GM18502 (cell line): ENCODE results near the gene CASK.

Source experiments
- ATAC-seq: cut with Tn5 transposase; IDR thresholded peaks from one replicate; pipeline ENCODE4 v1.9.1; 2021; ENCODE audit warnings: mild to moderate bottlenecking; ENCODE audit not compliant: unreplicated experiment, poor library complexity

CASK gene

GRCh38 chrX:41837270-41837944 is 85.9 kb downstream of the CASK start:
- no peak for ATAC-seq

- no peak for ATAC-seq
These were observed 94.5 kb downstream of the CASK start for GRCh38 chrX:41828826-41829225.

- ATAC-seq = no peak
These were observed 95.5 kb downstream of the CASK start for GRCh38 chrX:41827886-41828285.

- no peak for ATAC-seq
These were observed 97.6 kb downstream of the CASK start for GRCh38 chrX:41825796-41826195.

GRCh38 chrX:41824551-41824950 is 98.8 kb downstream of the CASK start:
- no peak for ATAC-seq

- ATAC-seq = no peak
These were observed 100.0 kb downstream of the CASK start for GRCh38 chrX:41823402-41823801.

- ATAC-seq = no peak
These were observed 100.5 kb downstream of the CASK start for GRCh38 chrX:41822892-41823291.

- ATAC-seq = no peak
These were observed 115.3 kb downstream of the CASK start for GRCh38 chrX:41808047-41808446.

- no peak for ATAC-seq
These were observed 120.4 kb downstream of the CASK start for GRCh38 chrX:41802958-41803357.

- ATAC-seq = no peak
These were observed 123.7 kb downstream of the CASK start for GRCh38 chrX:41799661-41800060.

- ATAC-seq = peak; percentile 44
These were observed 126.8 kb downstream of the CASK start for GRCh38 chrX:41796577-41796976.

- peak; percentile 43 for ATAC-seq
These were observed 127.3 kb downstream of the CASK start for GRCh38 chrX:41796046-41796445.

- no peak for ATAC-seq
These were observed 134.0 kb downstream of the CASK start for GRCh38 chrX:41789374-41789773.

- ATAC-seq = no peak
These were observed 137.7 kb downstream of the CASK start for GRCh38 chrX:41785685-41786084.

- ATAC-seq = peak; percentile 84
These were observed 141.9 kb downstream of the CASK start for GRCh38 chrX:41781500-41781899.

GRCh38 chrX:41779941-41780340 is 143.4 kb downstream of the CASK start:
- ATAC-seq = no peak

GRCh38 chrX:41779030-41779564 is 144.3 kb downstream of the CASK start:
- no peak for ATAC-seq

- ATAC-seq = no peak
These were observed 161.7 kb downstream of the CASK start for GRCh38 chrX:41761702-41762101.

- ATAC-seq = no peak
These were observed 162.2 kb downstream of the CASK start for GRCh38 chrX:41761169-41761568.

- ATAC-seq = no peak
These were observed 163.5 kb downstream of the CASK start for GRCh38 chrX:41759817-41760216.

GRCh38 chrX:41758401-41758800 is 165.0 kb downstream of the CASK start:
- ATAC-seq = no peak

- ATAC-seq = no peak
These were observed 172.6 kb downstream of the CASK start for GRCh38 chrX:41750716-41751115.
